Skeletal muscle tissue (tissue), 4 donors: Measurements from ENCODE around the gene GLTP. TPM values are rescaled to one million over a fixed set of nuclear protein-coding genes. Genes with fewer than 3 reads are reported as not detected.
"Not testable (repeated sequence)": the region's sequence is repeated elsewhere in the genome, so short reads cannot be mapped to it uniquely, and the experiment has no call there.

Experiments used
- H3K27ac ChIP-seq: one replicate; pipeline ENCODE4 v1.7.0; 2013; ENCODE audit warnings: mild to moderate bottlenecking, low read depth, low read length, inconsistent platforms
- H3K27me3 ChIP-seq, 3 donors: one replicate each; pipeline ENCODE4 v1.7.0; 2013; ENCODE audit warnings: low read length in 3 of 3; ENCODE audit not compliant: control insufficient read depth in 3 of 3, insufficient read depth in 3 of 3
- H3K36me3 ChIP-seq, 3 donors: one replicate each; pipeline ENCODE4 v1.7.0; 2013; ENCODE audit warnings: low read length in 3 of 3; ENCODE audit not compliant: control insufficient read depth in 3 of 3, insufficient read depth in 3 of 3
- H3K4me1 ChIP-seq, 3 donors: one replicate each; pipeline ENCODE4 v1.7.0; 2013; ENCODE audit warnings: low read length in 3 of 3, mild to moderate bottlenecking in 3 of 3; ENCODE audit not compliant: control insufficient read depth in 3 of 3, insufficient read depth in 3 of 3
- H3K4me3 ChIP-seq, 3 donors: one replicate each; pipeline ENCODE4 v1.7.0; 2013; ENCODE audit warnings: low read length in 3 of 3
- H3K9ac ChIP-seq, 3 donors: one replicate each; pipeline ENCODE4 v1.7.0; 2013; ENCODE audit warnings: low read length in 3 of 3, mild to moderate bottlenecking in 3 of 3, moderate library complexity in 2 of 3, low read depth in 1 of 3
- H3K9me3 ChIP-seq, 3 donors: one replicate each; pipeline ENCODE4 v1.7.0; 2013; ENCODE audit warnings: low read length in 3 of 3; ENCODE audit not compliant: control insufficient read depth in 3 of 3
- total RNA-seq: library from RNA; depleted of rRNA; stranded (reverse); fragments of >200 nt; gene quantifications from one replicate; pipeline ENCODE4 v1.2.3, GENCODE V29; 2014
- donor health status: Osteomylitis.

Gene GLTP
- total RNA-seq, 1 donor from 2014 or later: 18.3 TPM

- peaks cover 0 to 6% (median 2%) of the 10 kb centered on the region in 3 donors for H3K36me3 ChIP-seq
- no peak overlapping the region for H3K4me3 ChIP-seq
- H3K27ac ChIP-seq: no peak overlapping the region
- peaks cover 0 to 5% (median 4%) of the 10 kb centered on the region in 3 donors for H3K4me1 ChIP-seq
- no peak overlapping the region for H3K9ac ChIP-seq
- H3K9me3 ChIP-seq: no peaks in the 10 kb centered on the region
- H3K27me3 ChIP-seq: no peaks in the 10 kb centered on the region
Measured at GRCh38 chr12:109868182-109869051, 11.9 kb downstream of the GLTP start.

- peaks cover 0 to 2% (median 0%) of the 10 kb centered on the region in 3 donors for H3K36me3 ChIP-seq
- H3K9ac ChIP-seq: no peak overlapping the region
- H3K4me1 ChIP-seq: peaks cover 0 to 5% (median 0%) of the 10 kb centered on the region in 3 donors
- no peaks in the 10 kb centered on the region for H3K27me3 ChIP-seq
- no peaks in the 10 kb centered on the region for H3K9me3 ChIP-seq
- H3K27ac ChIP-seq: no peak overlapping the region
- no peak overlapping the region for H3K4me3 ChIP-seq
Measured at GRCh38 chr12:109864916-109865315, 15.4 kb downstream of the GLTP start.

- H3K4me1 ChIP-seq: peaks cover 0 to 5% (median 0%) of the 10 kb centered on the region in 3 donors
- H3K27ac ChIP-seq: no peak overlapping the region
- peaks cover 0 to 2% (median 0%) of the 10 kb centered on the region in 3 donors for H3K36me3 ChIP-seq
- no peaks in the 10 kb centered on the region for H3K27me3 ChIP-seq
- H3K9ac ChIP-seq: no peak overlapping the region
- no peak overlapping the region for H3K4me3 ChIP-seq
- no peaks in the 10 kb centered on the region for H3K9me3 ChIP-seq
Measured at GRCh38 chr12:109863847-109864712, 16.3 kb downstream of the GLTP start.

- not testable (repeated sequence) for H3K4me3 ChIP-seq, H3K9me3 ChIP-seq, H3K27me3 ChIP-seq, H3K4me1 ChIP-seq, H3K27ac ChIP-seq, H3K9ac ChIP-seq
- H3K36me3 ChIP-seq: peaks cover 8 to 13% (median 12%) of the 10 kb centered on the region in 3 donors
Measured at GRCh38 chr12:109862491-109862890, 17.9 kb downstream of the GLTP start.

- Histone ChIP-seq H3K27me3 (no peaks in the 10 kb centered on the region), H3K9me3 (no peaks in the 10 kb centered on the region), H3K9ac (no peak overlapping the region), H3K4me3 (no peak overlapping the region), H3K27ac (no peak overlapping the region), H3K36me3 (peaks cover 14 to 19% (median 19%) of the 10 kb centered on the region in 3 donors), H3K4me1 (peaks cover 0 to 5% (median 0%) of the 10 kb centered on the region in 3 donors)
Measured at GRCh38 chr12:109861689-109862314, 18.5 kb downstream of the GLTP start.

GRCh38 chr12:109860977-109861376 is 19.4 kb downstream of the GLTP start:
- H3K9ac ChIP-seq: no peak overlapping the region
- H3K36me3 ChIP-seq: peaks cover 15 to 26% (median 22%) of the 10 kb centered on the region in 3 donors
- H3K9me3 ChIP-seq: no peaks in the 10 kb centered on the region
- H3K4me3 ChIP-seq: no peak overlapping the region
- H3K4me1 ChIP-seq: peaks cover 0 to 5% (median 0%) of the 10 kb centered on the region in 3 donors
- no peak overlapping the region for H3K27ac ChIP-seq
- H3K27me3 ChIP-seq: no peaks in the 10 kb centered on the region

- Histone ChIP-seq H3K27me3 (no peaks in the 10 kb centered on the region), H3K4me1 (no peaks in the 10 kb centered on the region), H3K27ac (no peak overlapping the region), H3K9me3 (no peaks in the 10 kb centered on the region), H3K9ac (no peak overlapping the region), H3K4me3 (no peak overlapping the region), H3K36me3 (peaks cover 30 to 41% (median 35%) of the 10 kb centered on the region in 3 donors)
Measured at GRCh38 chr12:109858764-109859163, 21.6 kb downstream of the GLTP start.

- H3K27ac ChIP-seq: no peak overlapping the region
- H3K36me3 ChIP-seq: peaks cover 32 to 44% (median 35%) of the 10 kb centered on the region in 3 donors
- no peak overlapping the region for H3K4me3 ChIP-seq
- H3K27me3 ChIP-seq: no peaks in the 10 kb centered on the region
- no peaks in the 10 kb centered on the region for H3K9me3 ChIP-seq
- H3K9ac ChIP-seq: no peak overlapping the region
- no peaks in the 10 kb centered on the region for H3K4me1 ChIP-seq
Measured at GRCh38 chr12:109857715-109858114, 22.6 kb downstream of the GLTP start.

- peaks cover 37 to 46% (median 39%) of the 10 kb centered on the region in 3 donors for H3K36me3 ChIP-seq
Measured at GRCh38 chr12:109855377-109855776, 25.0 kb downstream of the GLTP start.

More at GRCh38 chr12:109855377-109855776, 25.0 kb downstream of the GLTP start:
- Histone ChIP-seq H3K9ac (no peak overlapping the region), H3K4me3 (no peak overlapping the region), H3K27me3 (no peaks in the 10 kb centered on the region), H3K27ac (no peak overlapping the region), H3K9me3 (no peaks in the 10 kb centered on the region), H3K4me1 (no peaks in the 10 kb centered on the region)
